Cortex of kidney (tissue), 1 donor: ENCODE data around the gene PLPPR4.
"Not testable (repeated sequence)": the region's sequence is repeated elsewhere in the genome, so short reads cannot be mapped to it uniquely, and the experiment has no call there.

Experiments used
- DNase-seq: peaks from one replicate; lab custom pipeline; 2025; lab: John Stamatoyannopoulos, UW

The PLPPR4 gene

GRCh38 chr1:99268021-99268420 is 3.7 kb downstream of the PLPPR4 start:
- DNase-seq, result no peak

- DNase-seq, result no peak
These were observed 5.0 kb downstream of the PLPPR4 start for GRCh38 chr1:99269321-99269720.

GRCh38 chr1:99270646-99271045 is 6.4 kb downstream of the PLPPR4 start:
- DNase-seq, result no peak

DNA sequence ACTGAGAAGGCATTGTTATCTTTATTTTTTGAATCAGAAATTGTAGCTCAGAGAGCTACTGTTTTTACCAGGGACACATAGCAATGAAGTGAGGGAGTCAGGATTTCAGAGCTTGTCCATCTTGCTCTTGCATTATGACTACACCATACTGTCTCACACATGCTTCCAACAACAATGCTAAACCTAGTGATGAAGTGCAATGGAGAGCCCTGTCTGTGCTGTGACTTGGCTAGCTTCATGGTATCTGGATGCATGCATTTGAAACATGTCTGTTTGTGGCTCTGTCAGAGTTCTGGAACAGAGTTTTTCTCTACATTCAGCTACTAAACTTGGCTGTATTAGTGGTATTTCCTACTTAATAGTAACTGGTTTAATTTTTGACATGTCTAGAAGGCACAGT is 7.0 kb downstream of the PLPPR4 start:
- DNase-seq, result no peak

DNA sequence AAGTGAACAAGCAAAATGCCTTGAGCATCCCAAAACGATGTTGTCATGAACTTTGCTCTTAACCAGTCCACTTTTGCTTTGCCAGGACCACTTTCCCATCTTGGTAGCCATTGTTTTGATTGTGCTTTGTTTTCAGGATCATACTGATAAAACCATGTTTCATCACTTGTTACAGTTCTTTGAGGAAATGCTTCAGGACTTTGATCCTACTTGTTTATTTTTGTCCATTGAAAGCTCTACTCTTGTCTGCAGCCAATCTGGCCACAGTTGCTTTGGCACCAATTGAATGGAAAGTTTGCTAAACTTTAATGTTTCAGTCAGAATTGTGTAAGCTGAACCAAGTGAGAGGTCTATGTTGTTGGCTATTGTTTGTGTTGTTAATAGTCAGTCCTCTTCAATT is 12.8 kb downstream of the PLPPR4 start:
- DNase-seq, result no peak

DNA sequence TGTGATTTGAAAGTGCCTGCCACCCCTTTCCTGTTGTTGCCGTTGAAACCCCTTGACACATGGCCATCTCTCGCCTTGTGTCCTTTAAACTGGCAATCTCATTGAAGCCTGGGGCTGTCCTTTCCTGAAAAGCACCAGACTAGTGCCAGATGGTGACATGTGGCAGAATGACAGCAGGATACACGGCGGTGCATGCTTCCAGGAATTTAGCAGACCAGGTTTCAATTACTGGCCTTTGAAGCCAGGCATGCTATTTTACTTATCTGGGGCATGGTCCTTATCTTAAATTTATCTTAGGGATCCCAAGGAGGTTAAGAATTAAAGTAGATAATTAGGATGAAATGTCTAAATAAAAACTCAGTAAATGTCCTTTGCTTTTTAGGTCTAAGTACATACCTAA is 15.2 kb downstream of the PLPPR4 start:
- no peak for DNase-seq

DNA sequence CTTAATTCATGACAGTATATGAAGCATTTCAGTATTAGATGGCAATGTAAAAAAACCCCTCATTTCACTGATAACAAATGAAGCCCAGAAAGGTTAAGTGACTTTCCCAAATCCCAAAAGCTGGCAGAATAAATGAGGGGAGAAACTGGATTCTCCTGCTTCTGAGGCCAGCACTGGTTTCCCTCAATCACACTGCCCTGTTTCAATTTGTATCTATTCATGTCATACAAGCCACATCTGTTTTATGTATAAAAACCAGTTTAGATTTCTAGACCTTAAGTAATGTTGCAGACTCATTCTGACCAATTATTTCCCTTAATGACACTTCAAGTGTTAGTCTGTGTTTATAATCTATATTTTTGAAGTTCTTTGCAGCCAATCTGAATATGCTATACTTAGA is 16.8 kb downstream of the PLPPR4 start:
- no peak for DNase-seq

DNA sequence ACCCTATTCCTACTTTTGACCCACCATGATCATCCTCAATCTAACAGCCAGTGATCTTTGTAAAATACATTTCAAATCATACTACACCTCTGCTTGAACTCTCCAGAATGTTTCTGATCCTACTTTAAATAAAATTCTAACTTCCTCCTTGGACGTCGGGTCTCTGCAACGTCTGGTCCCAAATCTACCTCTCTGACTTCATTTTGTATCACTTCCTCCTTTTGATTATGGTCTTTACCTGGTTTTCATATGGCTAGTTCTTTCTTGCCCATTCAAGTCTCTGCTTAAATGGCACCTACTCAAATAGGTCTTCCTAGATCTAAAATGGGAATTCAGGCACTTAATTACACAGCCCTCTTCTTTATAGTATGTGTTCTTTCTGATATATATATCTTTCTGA is 18.2 kb downstream of the PLPPR4 start:
- DNase-seq, result no peak

GRCh38 chr1:99283521-99283920 is 19.2 kb downstream of the PLPPR4 start:
- not testable (repeated sequence) for DNase-seq

GRCh38 chr1:99292886-99293285 is 28.6 kb downstream of the PLPPR4 start:
- DNase-seq, result no peak

- no peak for DNase-seq
These were observed 33.6 kb downstream of the PLPPR4 start for GRCh38 chr1:99297923-99298322.

DNA sequence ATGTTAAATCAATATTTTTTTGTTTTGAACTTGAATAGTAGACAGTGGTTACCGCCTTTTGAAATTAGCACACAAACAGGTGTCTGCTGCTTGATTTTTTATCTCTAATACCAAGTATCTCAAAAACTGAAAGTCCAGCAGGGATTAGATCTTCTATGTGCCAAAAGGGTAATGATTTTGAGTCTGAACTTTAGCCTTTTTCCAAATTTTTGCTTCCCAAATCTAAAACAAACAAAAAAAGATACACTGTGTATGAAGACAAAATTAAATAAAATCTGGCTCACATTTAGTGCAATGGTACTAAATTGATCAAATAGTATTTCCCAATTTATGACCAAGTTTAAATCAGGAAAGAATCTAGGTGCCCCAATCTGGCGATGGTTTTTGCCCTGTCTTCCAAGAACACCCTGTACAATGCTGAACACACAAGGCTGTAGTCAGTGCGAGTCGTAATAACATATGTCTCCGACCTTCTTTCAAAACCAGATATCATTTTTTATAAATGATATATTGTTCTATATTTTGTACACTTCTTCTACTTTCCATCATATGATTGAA is 40.5 kb downstream of the PLPPR4 start:
- DNase-seq, result no peak

- DNase-seq, result no peak
These were observed 41.3 kb downstream of the PLPPR4 start for GRCh38 chr1:99305626-99306025.

- DNase-seq, result no peak
These were observed 41.8 kb downstream of the PLPPR4 start for GRCh38 chr1:99306056-99306455.

DNA sequence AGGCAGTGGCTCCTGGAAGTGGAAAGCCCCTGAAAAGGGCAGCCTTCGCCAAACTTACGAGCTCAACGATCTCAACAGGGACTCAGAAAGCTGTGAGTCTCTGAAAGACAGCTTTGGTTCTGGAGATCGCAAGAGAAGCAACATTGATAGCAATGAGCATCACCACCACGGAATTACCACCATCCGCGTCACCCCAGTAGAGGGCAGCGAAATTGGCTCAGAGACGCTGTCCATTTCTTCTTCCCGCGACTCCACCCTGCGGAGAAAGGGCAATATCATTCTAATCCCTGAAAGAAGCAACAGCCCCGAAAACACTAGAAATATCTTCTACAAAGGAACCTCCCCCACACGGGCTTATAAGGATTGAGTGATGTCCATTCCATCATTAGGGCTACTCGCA is 42.4 kb downstream of the PLPPR4 start:
- no peak for DNase-seq

- DNase-seq, result no peak
These were observed 51.0 kb downstream of the PLPPR4 start for GRCh38 chr1:99315305-99315704.

GRCh38 chr1:99326215-99326949 is 62.1 kb downstream of the PLPPR4 start:
- no peak for DNase-seq

GRCh38 chr1:99327357-99327756 is 63.1 kb downstream of the PLPPR4 start:
- DNase-seq, result no peak

DNA sequence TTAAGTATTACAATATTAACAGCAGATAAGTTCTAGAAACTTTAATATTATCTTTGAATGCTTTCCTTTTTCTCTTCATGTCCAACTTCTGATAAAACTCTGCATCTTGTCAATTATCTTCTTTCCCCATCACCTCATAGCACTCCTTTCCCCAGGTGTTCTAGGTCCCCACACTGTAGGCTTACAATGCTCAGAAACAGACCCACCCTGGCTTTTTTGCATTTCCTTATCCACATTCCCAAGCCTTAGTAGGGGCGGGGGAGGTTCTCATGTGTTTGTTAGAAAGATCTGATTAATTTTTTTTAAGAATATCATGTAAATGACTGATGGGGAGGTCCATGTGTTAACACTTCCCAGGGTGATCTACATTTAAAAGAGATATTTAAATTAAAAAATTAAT is 63.9 kb downstream of the PLPPR4 start:
- DNase-seq, result no peak

DNA sequence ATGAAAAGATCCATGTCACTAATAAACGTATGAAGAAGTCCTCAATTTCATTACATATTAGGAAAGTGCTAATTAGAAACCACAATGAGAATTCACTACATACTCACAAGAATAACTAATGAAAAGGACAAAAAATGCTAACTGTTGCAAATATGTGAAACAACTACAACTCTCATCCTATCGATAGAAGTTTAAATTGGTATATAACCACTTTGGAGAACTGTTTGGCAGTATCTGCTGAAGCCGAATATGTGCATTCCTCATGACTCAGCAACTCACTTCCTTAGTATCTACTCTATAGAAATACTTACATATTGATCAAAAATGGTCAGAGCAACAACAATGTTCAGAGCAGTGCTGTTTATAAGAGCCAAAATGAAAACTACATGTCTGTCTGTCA is 66.8 kb downstream of the PLPPR4 start:
- DNase-seq, result no peak

DNA sequence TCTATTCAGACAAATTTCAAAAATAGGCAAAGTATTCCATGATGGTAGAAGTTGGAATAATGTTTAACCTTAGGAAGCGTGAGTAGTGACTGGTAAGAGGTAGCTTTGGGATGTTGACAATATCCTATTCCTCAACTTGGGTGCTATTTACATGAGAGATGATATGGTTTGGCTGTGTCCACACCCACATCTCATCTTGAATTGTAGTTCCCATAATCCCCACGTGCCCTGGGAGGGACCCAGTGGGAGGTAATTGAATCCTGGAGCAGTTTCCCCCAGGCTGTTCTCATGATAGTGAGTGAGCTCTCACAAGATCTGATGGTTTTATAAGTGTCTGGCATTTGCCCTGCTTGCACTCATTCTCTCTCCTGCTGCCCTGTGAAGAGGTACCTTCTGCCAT is 67.3 kb downstream of the PLPPR4 start:
- DNase-seq, result no peak

- DNase-seq, result no peak
These were observed 68.3 kb downstream of the PLPPR4 start for GRCh38 chr1:99332561-99332960.

DNA sequence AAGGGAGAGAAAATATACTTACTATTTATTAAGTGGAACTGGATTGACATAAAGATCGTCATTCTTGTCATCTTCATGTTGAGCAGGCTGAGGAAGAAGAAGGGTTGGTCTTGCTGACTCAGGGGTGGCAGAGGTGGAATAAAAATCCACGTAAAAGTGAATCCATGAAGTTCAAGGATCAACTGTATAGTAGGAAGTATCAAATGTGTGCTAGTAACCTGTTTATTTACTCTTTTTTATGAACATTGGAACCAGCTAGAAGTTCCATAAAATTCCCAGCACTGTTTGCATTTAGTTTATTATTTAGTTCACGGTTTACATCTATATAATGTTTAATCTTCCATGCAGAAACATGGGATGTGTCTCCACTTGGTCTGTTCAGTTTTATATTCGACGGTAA is 70.7 kb downstream of the PLPPR4 start:
- no peak for DNase-seq

- no peak for DNase-seq
These were observed 82.9 kb downstream of the PLPPR4 start for GRCh38 chr1:99347041-99347684.
